ENCODE results near the gene FAM168B. TPM values are rescaled to one million over a fixed set of nuclear protein-coding genes. Genes with fewer than 3 reads are reported as not detected.
A peak's percentile ranks its signal among the peaks of the same experiment; 100 is the strongest.

FAM168B gene
- total and polyA plus RNA-seq, 8 donors: 63.3 to 99.6 (median 85.1) TPM

GRCh38 chr2:131046028-131046917, 47.0 kb downstream of the FAM168B start:
- Histone ChIP-seq H3K4me1 (no peaks in the 10 kb centered on the region), H3K4me3 (no peak overlapping the region), H3K27ac (no peak overlapping the region), H3K36me3 (peaks cover 0 to 56% of the 10 kb centered on the region in 2 donors), H3K27me3 (peaks cover 0 to 3% of the 10 kb centered on the region in 2 donors), H3K9me3 (no peaks in the 10 kb centered on the region)
- DNase-seq (no peak), ATAC-seq (no peak)
- no peak for TF ChIP-seq CTCF (IDR thresholded peaks at IDR 0.05)
- intact Hi-C loops (cut with DNase I): no loop called here

- no peak for TF ChIP-seq CTCF (IDR thresholded peaks at IDR 0.05)
- intact Hi-C loops (cut with DNase I): no loop called here
- H3K4me1 ChIP-seq: peaks cover 0 to 3% of the 10 kb centered on the region in 2 donors
- H3K36me3 ChIP-seq: peaks cover 0 to 48% of the 10 kb centered on the region in 2 donors
- DNase-seq: no peak
- no peak overlapping the region for H3K4me3 ChIP-seq
- ATAC-seq: no peak
- H3K27me3 ChIP-seq: peaks cover 6 to 11% of the 10 kb centered on the region in 2 donors
- H3K27ac ChIP-seq: no peak overlapping the region
- H3K9me3 ChIP-seq: no peaks in the 10 kb centered on the region
Measured at GRCh38 chr2:131045286-131046027, 47.8 kb downstream of the FAM168B start.

GRCh38 chr2:131044757-131045150, 48.5 kb downstream of the FAM168B start:
- no peak overlapping the region for H3K4me3 ChIP-seq
- H3K9me3 ChIP-seq: no peaks in the 10 kb centered on the region
- H3K27ac ChIP-seq: no peak overlapping the region
- ATAC-seq (no peak), DNase-seq (no peak)
- peaks cover 0 to 41% of the 10 kb centered on the region in 2 donors for H3K36me3 ChIP-seq
- H3K4me1 ChIP-seq: peaks cover 0 to 10% of the 10 kb centered on the region in 2 donors
- TF ChIP-seq CTCF (IDR thresholded peaks at IDR 0.05): no peak
- H3K27me3 ChIP-seq: peaks cover 13 to 18% of the 10 kb centered on the region in 2 donors
- intact Hi-C loops (cut with DNase I): no loop called here

- no peak for TF ChIP-seq CTCF (IDR thresholded peaks at IDR 0.05)
- H3K27ac ChIP-seq: no peak overlapping the region
- ATAC-seq (no peak), DNase-seq (peak in 1 of 4 donors; percentile 21)
- H3K9me3 ChIP-seq: no peaks in the 10 kb centered on the region
- peaks cover 0 to 36% of the 10 kb centered on the region in 2 donors for H3K36me3 ChIP-seq
- no peak overlapping the region for H3K4me3 ChIP-seq
- intact Hi-C loops (cut with DNase I): no loop called here
- peaks cover 0 to 11% of the 10 kb centered on the region in 2 donors for H3K4me1 ChIP-seq
- peaks cover 14 to 24% of the 10 kb centered on the region in 2 donors for H3K27me3 ChIP-seq
Measured at GRCh38 chr2:131044075-131044756, 49.0 kb downstream of the FAM168B start.
